Measurements from ENCODE around the gene ABCA3.
A peak's percentile ranks its signal among the peaks of the same experiment; 100 is the strongest.
"Not testable (repeated sequence)": the region's sequence is repeated elsewhere in the genome, so short reads cannot be mapped to it uniquely, and the experiment has no call there.

Gene ABCA3

DNA sequence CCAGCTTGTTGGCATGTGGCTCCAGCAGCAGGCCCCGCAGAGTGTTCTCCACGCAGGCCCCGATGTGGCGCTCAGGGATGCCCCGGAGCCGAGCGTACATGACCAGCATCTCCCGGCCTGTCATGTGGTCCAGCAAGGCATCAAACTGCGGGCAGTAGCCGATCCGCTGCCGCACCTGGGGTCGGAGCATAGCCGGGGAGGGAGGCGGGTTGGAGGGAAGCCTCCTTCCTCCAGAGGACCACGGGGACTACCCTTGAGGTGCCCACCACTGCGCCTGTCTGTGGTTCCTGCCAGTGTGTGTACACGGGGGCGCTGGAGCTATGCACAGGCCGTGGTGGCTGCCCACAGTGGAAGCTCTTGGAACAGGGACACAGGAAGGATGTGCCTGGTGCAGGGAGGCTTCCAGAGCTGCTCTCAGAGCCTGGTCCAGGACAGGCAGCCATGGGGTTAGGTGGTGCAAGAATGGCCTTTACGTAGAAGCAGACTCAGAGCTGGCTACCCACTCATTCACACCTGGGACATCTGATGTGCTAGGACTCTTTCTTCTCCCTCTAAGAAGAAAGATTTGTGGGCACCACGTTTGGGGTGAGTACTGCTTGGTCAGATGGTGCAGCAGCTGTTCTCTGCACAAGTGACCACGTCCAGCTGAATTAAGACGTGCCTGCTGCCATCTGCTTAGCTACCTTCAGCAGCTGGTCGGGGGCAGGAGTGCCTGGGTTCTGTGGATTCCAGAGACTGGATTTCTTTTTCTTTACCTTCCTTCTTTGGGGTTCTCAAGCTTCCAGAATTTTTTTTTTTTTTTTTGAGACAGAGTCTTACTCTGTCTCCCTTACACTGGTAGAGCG is 61.4 kb downstream of the ABCA3 start:
- no peak for DNase-seq (ENCODE audit: low spot score)

- no peak for DNase-seq (ENCODE audit: low spot score)
Measured at GRCh38 chr16:2278272-2278608, 62.3 kb downstream of the ABCA3 start.

DNA sequence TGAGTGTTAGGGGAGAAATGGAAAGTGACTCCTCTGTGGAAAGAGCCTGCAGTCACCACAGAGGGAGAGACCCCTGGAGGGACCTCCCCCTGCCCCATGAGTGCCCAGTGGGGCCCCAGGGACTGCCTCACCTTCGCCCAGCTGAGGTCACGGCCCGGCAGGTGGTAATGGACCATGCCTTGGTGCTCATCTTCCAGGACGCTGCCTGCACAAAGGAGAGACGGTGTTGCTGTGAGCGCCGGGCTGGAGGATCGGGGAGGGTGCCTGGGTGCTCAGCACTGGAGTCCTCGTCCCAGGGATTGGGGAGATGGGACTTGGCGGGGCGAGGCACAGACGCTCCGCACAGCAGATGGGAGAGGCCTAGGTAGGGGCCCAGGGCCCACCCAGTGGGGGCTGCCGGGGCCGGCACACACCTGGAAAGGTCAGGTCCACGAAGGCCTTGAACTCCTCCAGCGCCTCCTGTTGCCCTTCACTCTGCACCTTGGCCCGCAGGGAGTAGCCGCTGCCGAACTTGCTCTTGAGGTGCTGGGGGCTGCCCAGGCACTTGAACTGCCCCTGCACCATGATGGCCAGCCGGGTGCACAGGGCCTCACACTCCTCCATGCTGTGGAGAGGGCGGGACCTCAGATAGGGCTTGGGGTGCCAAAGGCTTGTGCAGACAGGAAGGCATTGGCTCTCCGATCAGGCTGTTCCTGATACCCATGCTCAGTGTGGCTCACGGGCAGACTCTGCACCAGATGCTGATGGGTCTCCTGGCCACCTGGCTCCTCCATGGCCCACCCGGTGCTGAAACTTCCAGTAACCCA is 62.9 kb downstream of the ABCA3 start:
- DNase-seq (ENCODE audit: low spot score) = no peak

- DNase-seq (ENCODE audit: low spot score) = no peak
Measured at GRCh38 chr16:2276368-2277195, 63.9 kb downstream of the ABCA3 start.

DNA sequence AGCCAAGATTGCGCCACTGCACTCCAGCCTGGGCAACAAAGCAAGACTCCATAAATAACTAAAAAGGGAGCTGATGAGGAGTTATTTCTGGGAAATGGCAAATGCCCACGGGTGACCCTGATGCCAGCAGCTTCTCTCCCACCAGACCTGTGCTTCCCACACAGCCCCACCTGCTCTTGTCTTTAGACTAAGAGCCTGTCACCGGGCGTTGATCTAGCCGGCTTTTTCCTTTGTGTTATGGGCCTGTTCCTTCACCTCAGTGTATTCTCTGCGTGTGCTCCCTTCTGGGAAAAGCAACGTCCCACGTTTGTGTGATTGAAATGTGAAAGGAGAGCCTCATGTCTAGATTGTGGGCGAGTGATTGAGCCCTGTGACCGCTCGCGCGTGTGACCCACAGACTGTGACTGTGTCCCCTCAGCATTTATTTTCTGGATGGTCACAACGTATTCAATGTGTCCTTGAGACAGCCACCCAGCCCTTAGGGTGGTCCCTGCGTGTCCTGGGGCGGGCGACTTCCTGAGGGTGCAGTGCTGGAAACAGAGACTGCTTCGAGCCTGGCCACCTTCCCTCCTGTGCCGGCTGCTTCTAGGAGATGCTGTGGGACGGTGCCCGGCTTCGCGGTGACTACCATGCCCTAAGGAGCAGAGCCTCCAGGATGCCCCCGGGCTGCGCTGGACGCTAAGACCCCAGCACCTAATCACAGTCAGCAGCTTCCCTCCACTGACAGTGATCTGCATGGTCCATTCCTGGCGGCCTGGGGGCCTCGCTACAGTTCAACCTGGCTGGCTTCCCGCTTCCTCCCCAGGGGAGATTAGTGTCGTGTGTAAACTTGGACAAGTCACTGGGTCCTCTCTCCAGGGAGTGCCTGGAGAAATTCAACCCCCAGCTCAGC is 64.8 kb downstream of the ABCA3 start:
- DNase-seq (ENCODE audit: low spot score) = no peak

- no peak for DNase-seq (ENCODE audit: low spot score)
Measured at GRCh38 chr16:2273931-2274330, 66.6 kb downstream of the ABCA3 start.

DNA sequence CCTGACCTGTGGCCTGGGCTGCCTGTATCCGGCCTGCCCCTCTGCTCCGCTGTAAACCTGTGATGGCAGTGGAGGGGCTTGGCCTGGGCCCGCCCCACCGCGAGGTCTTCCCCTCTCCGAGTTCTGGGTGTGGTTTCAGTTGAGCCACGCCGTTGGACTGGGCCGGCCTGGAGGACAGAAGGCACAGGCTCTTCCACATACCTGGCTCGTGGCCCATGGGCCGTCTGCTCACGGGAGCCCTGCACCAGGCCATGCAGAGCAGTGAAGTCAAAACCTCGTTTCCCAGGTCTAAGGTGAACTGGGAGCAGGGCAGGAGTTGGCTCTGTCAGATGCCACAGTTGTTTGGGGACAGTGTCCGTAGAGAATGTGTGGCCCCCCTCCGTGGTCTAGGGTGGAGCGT is 67.0 kb downstream of the ABCA3 start:
- DNase-seq (ENCODE audit: low spot score) = no peak

DNA sequence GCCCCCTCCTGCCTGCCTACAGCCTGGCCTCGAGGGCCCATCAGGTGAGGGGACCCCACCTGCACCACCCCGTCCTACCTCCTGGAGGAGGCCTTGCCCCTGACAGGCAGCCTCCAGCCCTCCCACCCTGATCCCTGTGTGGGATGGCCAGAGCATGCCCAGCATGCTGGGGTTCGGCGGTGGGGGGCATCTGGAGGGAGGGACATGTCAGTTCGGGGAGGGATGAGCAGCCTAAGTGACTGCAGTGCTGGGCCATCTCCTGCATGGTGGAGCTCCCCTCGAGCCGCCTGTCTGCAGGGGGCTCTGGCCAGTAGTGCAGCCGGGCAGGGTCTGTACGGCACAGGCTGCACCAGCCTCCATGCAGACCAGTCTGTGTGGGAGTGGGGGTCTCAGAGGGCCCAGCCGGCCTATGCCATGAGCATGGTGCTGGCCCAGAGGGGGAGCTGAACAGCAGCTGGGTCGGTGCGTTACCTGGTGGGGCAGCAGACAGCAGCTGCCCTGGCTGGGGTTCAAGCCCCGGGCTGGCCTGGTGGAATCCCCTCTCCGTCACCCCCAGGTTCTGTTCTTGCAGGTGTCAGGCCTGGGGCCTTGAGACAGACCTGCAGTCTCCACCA is 68.6 kb downstream of the ABCA3 start:
- DNase-seq (ENCODE audit: low spot score) = no peak

GRCh38 chr16:2270588-2271470 is 69.7 kb downstream of the ABCA3 start:
- no peak for DNase-seq (ENCODE audit: low spot score)

- DNase-seq (ENCODE audit: low spot score) = no peak
Measured at GRCh38 chr16:2270070-2270462, 70.5 kb downstream of the ABCA3 start.

DNA sequence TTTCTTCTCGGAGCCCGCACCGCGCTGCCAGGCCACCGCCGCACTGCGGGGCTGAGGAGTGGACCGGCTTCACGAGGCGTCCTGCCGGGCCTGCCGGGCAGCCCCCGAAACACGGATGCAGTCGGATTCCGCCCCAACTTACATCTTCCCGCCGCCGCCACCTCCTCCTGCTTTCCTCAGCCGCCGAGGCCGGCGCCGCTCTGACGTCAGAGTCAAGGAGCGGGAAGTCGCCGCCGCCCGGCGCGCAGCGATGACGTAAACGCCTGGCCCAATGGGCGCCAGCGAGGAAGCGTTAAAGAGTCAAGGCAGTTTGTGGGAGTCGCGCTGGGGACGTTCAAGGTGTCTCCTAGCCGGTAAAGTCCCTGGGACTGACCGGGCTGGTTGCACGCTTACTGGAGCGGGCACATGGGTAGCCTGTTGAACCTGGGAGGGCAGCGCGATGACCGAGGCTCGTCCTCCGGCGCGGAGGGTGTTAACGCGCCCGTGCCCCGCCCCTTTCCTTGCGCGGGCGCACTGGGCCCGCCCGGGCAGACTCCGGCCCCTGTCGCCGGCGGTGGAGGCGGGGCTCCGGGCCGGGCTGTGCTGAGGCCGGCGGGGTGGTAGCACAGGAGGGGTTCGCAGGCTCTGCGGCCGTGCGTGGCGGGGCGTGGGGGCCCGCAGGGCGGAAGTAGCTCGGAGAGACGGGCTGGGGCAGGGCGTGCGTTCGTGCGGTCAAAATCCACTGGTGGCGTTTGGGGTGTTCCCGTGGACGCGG is 72.4 kb downstream of the ABCA3 start, which contains the start of gene RNPS1:
Gene RNPS1 (minus strand): TSS at position 214 of the 754 bp plus-strand sequence. CDS start 3,483 bp downstream, outside the sequence.
- DNase-seq (ENCODE audit: low spot score) = peak; percentile 96

DNA sequence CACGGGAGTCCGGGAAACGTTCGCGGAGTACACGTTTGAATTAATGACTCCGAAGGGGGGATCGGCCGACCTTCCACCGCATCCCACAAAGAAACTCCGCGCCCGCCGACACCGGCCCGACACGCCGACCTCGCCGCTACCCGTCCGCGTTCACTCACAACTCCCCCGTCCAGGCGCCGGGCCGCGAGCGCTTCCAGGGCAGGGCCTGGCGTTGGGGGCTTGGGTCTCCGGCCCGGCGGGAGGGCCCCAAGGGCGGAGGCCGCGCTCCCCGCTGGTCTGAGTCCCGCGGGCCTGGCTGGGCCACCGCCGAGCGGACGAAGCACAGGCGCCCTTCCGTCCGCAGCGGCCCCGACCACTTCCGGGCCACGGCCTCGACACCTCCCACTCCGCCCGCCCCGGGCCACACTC is 73.0 kb downstream of the ABCA3 start:
- DNase-seq (ENCODE audit: low spot score) = peak; percentile 10

DNA sequence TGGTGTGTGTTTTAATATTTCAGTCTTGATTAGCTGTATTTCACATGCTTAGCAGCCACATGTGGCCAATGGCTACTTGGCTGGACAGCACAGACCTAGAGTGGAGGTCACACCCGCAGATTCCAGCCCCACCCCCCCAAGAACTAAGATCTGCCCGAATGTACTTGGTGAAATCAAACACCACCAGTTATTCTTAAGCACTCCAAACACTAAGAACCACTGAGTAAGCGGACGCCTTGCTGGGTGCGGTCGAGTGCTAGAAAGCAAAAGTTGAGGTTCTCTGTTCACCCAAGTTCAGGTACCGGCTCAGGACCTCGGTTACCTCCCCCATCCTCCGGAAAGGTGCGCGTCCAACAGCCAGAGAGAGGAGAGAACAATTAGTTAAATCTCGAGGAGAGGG is 73.6 kb downstream of the ABCA3 start:
- DNase-seq (ENCODE audit: low spot score) = peak; percentile 13

GRCh38 chr16:2263026-2263425 is 77.5 kb downstream of the ABCA3 start:
- not testable (repeated sequence) for DNase-seq (ENCODE audit: low spot score)

- no peak for DNase-seq (ENCODE audit: low spot score)
Measured at GRCh38 chr16:2260250-2260649, 80.3 kb downstream of the ABCA3 start.

DNA sequence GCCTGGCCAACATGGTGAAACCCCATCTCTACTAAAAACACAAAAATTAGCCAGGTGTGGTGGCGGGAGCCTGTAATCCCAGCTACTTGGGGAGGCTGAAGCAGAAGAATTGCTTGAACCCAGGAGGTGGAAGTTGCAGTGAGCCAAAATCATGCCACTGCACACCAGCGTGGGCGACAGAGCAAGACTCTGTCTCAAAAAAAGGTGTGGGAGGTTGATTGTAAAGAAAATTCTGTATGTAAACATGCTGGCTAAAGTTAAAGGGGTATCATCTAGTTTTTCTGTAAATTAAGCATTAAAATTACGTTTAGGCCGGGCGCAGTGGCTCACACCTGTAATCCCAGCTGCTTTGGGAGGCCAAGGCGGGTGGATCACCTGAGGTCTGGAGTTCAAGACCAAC is 82.0 kb downstream of the ABCA3 start:
- DNase-seq (ENCODE audit: low spot score) = not testable (repeated sequence)

- no peak for DNase-seq (ENCODE audit: low spot score)
Measured at GRCh38 chr16:2257726-2258125, 82.8 kb downstream of the ABCA3 start.

DNA sequence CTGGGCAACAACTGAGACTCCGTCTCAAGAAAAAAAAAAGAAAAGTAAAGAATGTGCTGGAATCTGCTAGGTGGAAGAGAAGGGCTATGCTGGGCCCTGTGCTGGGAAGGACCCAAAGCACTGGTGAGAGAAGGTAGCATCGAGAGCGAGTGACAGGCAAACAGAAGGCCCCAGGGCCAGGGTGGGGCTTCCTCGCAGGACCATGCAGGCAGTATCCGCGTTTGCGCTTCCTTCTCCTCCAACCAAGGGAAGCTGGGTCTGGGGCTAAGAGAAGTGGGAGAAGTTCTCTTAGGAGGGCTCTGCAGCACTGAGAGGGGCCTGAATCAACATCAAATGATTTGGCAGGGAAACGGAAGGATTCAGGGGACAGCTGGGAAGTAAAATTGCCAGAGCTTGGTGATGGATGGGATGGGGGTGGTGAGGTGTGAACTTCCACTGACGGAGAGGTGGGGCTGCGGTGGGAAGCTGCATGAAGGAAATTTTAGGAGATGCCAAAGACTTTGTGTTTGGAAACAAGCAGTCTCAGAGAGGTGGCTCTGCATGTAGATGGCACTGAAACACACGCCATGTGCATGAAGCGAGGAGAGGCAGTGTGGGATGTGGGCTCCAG is 83.9 kb downstream of the ABCA3 start:
- DNase-seq (ENCODE audit: low spot score) = no peak

DNA sequence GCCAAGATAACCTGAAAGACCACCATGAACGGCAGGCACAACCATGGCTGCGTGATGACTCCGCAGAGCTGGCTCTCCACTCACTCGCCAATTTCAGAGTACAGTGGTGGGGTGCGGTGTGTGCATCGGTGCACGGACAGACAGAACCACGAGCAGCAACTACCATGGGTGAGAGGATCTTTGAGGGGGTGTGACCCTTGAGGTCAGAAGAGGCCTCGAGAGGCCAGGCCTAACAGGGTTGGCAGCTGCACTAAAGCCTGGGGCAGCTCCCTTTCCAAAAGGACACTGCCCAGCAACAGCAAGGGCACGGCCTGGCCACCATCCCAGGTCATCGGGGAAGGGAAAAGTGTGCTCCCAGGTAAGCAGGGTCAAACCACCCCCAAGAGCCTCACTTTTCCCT is 87.2 kb downstream of the ABCA3 start:
- no peak for DNase-seq (ENCODE audit: low spot score)

All from kidney capillary endothelial cell (primary cell).